Tibial artery (tissue), 4 donors: ENCODE measurements around the gene ARHGDIA.
A peak's percentile ranks its signal among the peaks of the same experiment; 100 is the strongest.
"Not testable (repeated sequence)": the region's sequence is repeated elsewhere in the genome, so short reads cannot be mapped to it uniquely, and the experiment has no call there.

ENCODE experiments used
- DNase-seq, 2 donors: peaks; one replicate each; pipeline ENCODE4 v3.0.0-alpha.2; 2019
- H3K27ac ChIP-seq, 2 donors: fragments of 200-600 bp; sonication (generic) in 1 of 2; 1 replicate in 1 of 2; 2 replicates in 1 of 2; pipeline ENCODE4 v1.5.1; 2018 to 2019; ENCODE audit warnings: mild to moderate bottlenecking in 1 of 2
- H3K27me3 ChIP-seq, 2 donors: fragments of 200-600 bp; sonication (generic) in 1 of 2; one replicate each; pipeline versions ENCODE4 v1.5.1 to v1.6.0; 2016 to 2019
- H3K36me3 ChIP-seq, 3 donors: fragments of 200-600 bp; sonication (generic) in 2 of 3; one replicate each; pipeline ENCODE4 v1.5.1; 2016 to 2019; ENCODE audit warnings: mild to moderate bottlenecking in 2 of 3
- H3K4me1 ChIP-seq, 4 donors: fragments of 200-600 bp; sonication (generic) in 2 of 4; 1 replicate in 3 of 4; 2 replicates in 1 of 4; pipeline ENCODE4 v1.5.1; 2016 to 2019
- H3K4me3 ChIP-seq, 2 donors: fragments of 200-600 bp; sonication (generic) in 1 of 2; 1 replicate in 1 of 2; 2 replicates in 1 of 2; pipeline ENCODE4 v1.5.1; 2018 to 2019; ENCODE audit warnings: mild to moderate bottlenecking in 2 of 2
- H3K9me3 ChIP-seq, 3 donors: fragments of 200-600 bp; sonication (generic) in 1 of 3; one replicate each; pipeline ENCODE4 v1.5.1; 2016 to 2019
- CTCF ChIP-seq, 2 experiments: fragments of 200-600 bp in 1 of 2; fragments of 450-650 bp in 1 of 2; IDR thresholded peaks; one replicate each; pipeline ENCODE4 v1.5.1; 2017 to 2019; ENCODE audit warnings: antibody characterized with exemption in 2 of 2, mild to moderate bottlenecking in 1 of 2, moderate library complexity in 1 of 2
- intact Hi-C: fragments of 100-400 bp; cut with DNase I; formaldehyde crosslinking; loops from one replicate; pipeline ENCODE4 v1.15.0; 2023; ENCODE audit warnings: low total_unique reads

The ARHGDIA gene

GRCh38 chr17:81870981-81871386, at the start of gene ARHGDIA:
TSS of gene ARHGDIA (minus strand) at chr17:81871337. CDS start at chr17:81869930, 1,407 bp downstream.
- Histone ChIP-seq H3K9me3 (no peaks in the 10 kb centered on the region), H3K4me1 (peaks cover 0 to 54% (median 32%) of the 10 kb centered on the region in 4 donors), H3K27me3 (no peaks in the 10 kb centered on the region), H3K27ac (peak within 1 kb of the TSS; percentile 87 to 97), H3K4me3 (peak within 1 kb of the TSS; percentile 61 to 94), H3K36me3 (peaks cover 7 to 38% (median 22%) of the 10 kb centered on the region in 3 donors)
- DNase-seq, result no peak
- no peak for TF ChIP-seq CTCF (IDR thresholded peaks at IDR 0.05)
- intact Hi-C loops, result no loop called here

GRCh38 chr17:81918832-81919545, 47.9 kb upstream of the ARHGDIA start:
- peaks cover 24 to 63% (median 39%) of the 10 kb centered on the region in 3 donors for H3K36me3 ChIP-seq
- intact Hi-C loops, result no loop called here
- H3K4me1 ChIP-seq, result peaks cover 4 to 56% (median 31%) of the 10 kb centered on the region in 4 donors
- no peak for DNase-seq
- H3K4me3 ChIP-seq, result no peak overlapping the region
- no peak for TF ChIP-seq CTCF (IDR thresholded peaks at IDR 0.05)
- H3K27ac ChIP-seq, result peak overlapping the region in 1 of 2 donors; percentile 56
- H3K27me3 ChIP-seq, result no peaks in the 10 kb centered on the region
- H3K9me3 ChIP-seq, result no peaks in the 10 kb centered on the region

GRCh38 chr17:81918333-81918669, 47.2 kb upstream of the ARHGDIA start:
- H3K9me3 ChIP-seq, DNase-seq, intact Hi-C loops, H3K27me3 ChIP-seq: not testable (repeated sequence)
- peak overlapping the region; percentile 66 to 71 for H3K4me3 ChIP-seq
- H3K27ac ChIP-seq, result peak overlapping the region; percentile 56 to 74
- H3K4me1 ChIP-seq, result peaks cover 0 to 49% (median 24%) of the 10 kb centered on the region in 4 donors
- peaks cover 31 to 70% (median 46%) of the 10 kb centered on the region in 3 donors for H3K36me3 ChIP-seq

- H3K27me3 ChIP-seq, result no peaks in the 10 kb centered on the region
- H3K36me3 ChIP-seq, result peaks cover 33 to 73% (median 48%) of the 10 kb centered on the region in 3 donors
- no peaks in the 10 kb centered on the region for H3K9me3 ChIP-seq
- peak within 1 kb of the TSS; percentile 56 to 74 for H3K27ac ChIP-seq
- H3K4me3 ChIP-seq, result peak within 1 kb of the TSS; percentile 66 to 71
- no peak for TF ChIP-seq CTCF (IDR thresholded peaks at IDR 0.05)
- intact Hi-C loops, result no loop called here
- peaks cover 0 to 44% (median 18%) of the 10 kb centered on the region in 4 donors for H3K4me1 ChIP-seq
- peak; percentile 48 to 87 for DNase-seq
Observed at GRCh38 chr17:81917565-81918332, 46.6 kb upstream of the ARHGDIA start, which contains the start of gene SIRT7. TSS of gene SIRT7 (minus strand) at chr17:81918176. CDS start at chr17:81918131, 45 bp downstream.

- H3K4me3 ChIP-seq, result peak overlapping the region; percentile 66 to 71
- H3K4me1 ChIP-seq, result peaks cover 0 to 38% (median 16%) of the 10 kb centered on the region in 4 donors
- intact Hi-C loops, result no loop called here
- no peak for DNase-seq
- TF ChIP-seq CTCF (IDR thresholded peaks at IDR 0.05), result no peak
- H3K36me3 ChIP-seq, result peaks cover 24 to 69% (median 46%) of the 10 kb centered on the region in 3 donors
- no peaks in the 10 kb centered on the region for H3K9me3 ChIP-seq
- H3K27ac ChIP-seq, result peak overlapping the region in 1 of 2 donors; percentile 56
- H3K27me3 ChIP-seq, result no peaks in the 10 kb centered on the region
Observed at GRCh38 chr17:81916234-81917001, 45.3 kb upstream of the ARHGDIA start.
